ENCODE results near the gene ARID2.

GRCh38 chr12:45760333-45760732 is 30.8 kb downstream of the ARID2 start:
- TF ChIP-seq CTCF (IDR thresholded peaks at IDR 0.05; ENCODE audit: insufficient read depth, low read length, poor library complexity, severe bottlenecking) (no peak), EZH2phosphoT487 (conservative IDR thresholded peaks at IDR 0.05; ENCODE audit: low read length) (no peak)

All from SU-DHL-6 (cell line).